Erythroblast (primary cell): ENCODE measurements around the gene NLGN1.
A peak's percentile ranks its signal among the peaks of the same experiment; 100 is the strongest.
"Not testable (repeated sequence)": the region's sequence is repeated elsewhere in the genome, so short reads cannot be mapped to it uniquely, and the experiment has no call there.

Source experiments
- DNase-seq, 2 experiments: peaks; one replicate each; lab custom pipeline; 2025; lab: John Stamatoyannopoulos, UW
- GATA1 ChIP-seq: IDR thresholded peaks from 2 replicates; pipeline ENCODE4 v1.6.1; 2011; ENCODE audit warnings: low read depth, mild to moderate bottlenecking, control low read depth, low read length, moderate library complexity
- POLR2A ChIP-seq: IDR thresholded peaks from 2 replicates; pipeline ENCODE4 v1.6.1; 2011; ENCODE audit warnings: mild to moderate bottlenecking, low read length

NLGN1 gene

DNA sequence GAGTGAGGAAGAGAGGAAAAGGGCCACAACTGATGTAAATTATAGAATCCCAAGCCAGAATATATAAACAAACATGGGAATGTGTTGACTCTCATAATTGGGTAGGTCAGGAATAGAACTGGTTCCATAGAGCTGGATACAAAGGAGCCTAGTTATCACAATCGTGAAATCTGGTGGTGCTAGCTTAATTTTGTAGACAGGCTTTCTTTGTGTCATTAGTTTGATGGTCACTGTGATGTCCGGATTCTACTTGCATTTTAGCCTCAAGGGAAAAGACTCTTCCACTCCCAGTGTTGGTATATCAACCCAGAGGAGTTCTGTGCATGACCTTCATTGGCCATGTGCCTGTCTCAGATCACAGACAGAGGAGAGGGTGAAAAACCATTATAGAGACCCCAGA is 81.8 kb downstream of the NLGN1 start:
- no peak for DNase-seq
- TF ChIP-seq GATA1 (no peak), POLR2A (no peak)

DNA sequence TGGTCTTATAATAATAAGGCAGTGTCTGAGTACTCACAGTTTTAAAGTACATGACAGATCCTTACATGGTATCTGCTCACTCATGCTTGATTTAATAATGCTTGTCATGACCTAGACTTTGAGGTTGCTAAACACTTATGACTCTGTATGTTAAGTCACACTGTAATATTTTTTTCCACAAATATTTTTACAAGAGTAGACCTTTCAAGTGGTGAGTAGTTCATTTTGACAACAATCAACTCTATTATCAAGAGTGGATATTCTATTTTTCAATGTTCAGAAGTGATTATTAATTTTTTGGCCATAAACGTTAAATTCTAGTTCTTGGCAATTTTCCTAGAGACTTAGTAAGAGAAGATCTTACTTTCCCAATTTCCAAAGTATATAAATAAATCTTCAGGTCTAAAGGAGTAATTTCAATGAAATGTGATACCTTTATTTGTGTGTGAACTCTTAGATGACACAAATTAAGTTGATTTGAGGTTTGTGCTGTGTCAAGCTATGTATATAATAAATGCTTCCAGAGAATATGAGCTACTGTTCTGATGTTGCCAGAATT is 104.5 kb downstream of the NLGN1 start:
- TF ChIP-seq GATA1 (no peak), POLR2A (no peak)
- DNase-seq = no peak

DNA sequence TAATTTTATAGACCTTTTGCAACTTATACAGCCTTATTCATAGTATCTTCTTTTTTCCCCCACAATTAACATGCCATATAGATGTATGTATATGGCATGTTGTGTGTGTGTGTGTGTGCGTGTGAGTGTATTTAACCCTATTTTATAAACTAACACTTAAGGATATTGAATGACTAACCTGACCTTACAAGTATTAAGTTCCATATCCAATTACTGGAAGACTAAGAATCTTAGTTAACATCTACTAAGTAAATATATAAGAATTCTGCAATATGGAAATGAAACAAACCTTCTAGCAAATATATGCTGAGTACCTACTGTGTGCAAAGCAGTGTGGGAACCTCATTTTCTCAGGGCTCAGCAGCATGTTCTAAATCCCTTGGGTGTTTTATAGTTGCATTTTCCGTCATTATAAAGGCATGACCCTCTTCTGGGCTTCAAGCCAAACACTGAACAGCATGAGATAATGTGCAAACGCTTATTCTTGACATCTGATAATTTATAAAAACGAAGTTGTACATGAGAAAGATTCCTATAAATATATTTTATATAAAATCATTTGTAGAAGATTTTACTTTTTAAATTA is 105.5 kb downstream of the NLGN1 start:
- DNase-seq = peak; percentile 18 to 22
- TF ChIP-seq POLR2A (no peak), GATA1 (no peak)

DNA sequence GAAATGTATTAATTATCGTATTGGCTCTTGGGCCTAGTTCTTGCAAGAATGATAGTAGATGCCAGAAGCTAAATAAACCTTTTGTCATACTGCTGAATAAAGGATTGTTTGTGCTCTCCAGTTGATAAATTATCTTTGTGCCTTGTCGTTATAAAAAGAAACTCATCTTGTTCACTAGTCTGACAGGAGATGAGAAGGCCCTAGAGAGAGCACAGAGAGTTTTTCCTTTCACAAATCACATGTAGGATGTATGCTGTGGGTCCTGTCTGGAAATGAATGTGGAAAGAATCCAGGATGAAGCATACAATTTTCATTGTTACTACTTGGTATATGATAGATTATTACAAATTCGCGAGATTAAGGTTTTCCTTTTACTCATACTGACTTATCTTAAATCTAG is 113.0 kb downstream of the NLGN1 start:
- no peak for DNase-seq
- TF ChIP-seq POLR2A = no peak
- no peak for TF ChIP-seq GATA1

DNA sequence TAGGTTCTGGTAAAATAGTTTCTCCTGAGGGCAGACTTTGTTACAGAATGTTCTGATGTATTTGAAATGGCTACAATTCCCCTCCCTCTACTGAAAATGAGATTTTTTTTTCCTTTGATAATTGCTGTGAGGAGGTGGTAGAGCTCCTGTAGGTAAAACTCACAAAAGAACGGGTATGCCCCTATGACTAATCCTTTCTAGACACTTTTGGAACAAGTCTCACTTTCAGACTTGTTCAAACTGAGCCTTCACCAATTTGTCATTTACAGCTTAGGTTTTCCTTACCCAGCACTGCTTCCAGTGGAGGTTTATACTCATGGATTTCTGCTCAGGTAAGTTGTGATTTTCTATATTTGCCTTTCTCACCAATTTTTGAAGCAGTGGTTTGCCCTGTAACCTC is 115.6 kb downstream of the NLGN1 start:
- no peak for TF ChIP-seq POLR2A
- TF ChIP-seq GATA1 = no peak
- no peak for DNase-seq

DNA sequence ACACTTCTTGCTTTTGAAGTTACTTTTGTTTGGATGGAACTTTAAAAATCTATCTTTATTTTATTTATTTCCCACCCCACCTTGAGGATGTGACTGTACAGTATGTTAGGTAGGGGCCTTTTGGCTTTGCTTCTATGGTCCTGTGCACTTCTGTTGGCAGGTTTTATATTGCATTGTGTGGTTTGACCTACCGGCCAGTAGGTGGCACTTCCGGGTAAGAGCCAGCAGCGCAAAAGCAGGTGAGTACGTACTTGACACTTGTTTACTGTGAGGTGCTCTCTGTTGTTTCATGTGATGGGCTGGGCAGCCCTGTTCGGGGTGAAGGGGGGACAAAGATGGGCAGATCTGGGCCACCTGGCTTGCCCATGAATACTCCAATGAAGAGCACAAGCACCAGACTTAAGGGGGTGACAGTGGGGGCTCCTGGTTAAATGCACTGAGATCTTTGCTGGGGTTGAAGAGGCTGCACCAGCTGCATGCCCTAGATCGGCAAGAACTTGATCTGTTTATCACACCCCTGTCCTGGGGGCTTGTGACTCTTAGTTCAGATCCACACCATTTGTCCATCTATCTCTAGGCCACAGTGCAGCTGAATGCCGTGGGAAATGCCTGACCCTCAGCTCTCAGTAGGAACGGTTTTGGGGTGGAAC is 131.6 kb downstream of the NLGN1 start:
- no peak for TF ChIP-seq GATA1
- no peak for TF ChIP-seq POLR2A

DNA sequence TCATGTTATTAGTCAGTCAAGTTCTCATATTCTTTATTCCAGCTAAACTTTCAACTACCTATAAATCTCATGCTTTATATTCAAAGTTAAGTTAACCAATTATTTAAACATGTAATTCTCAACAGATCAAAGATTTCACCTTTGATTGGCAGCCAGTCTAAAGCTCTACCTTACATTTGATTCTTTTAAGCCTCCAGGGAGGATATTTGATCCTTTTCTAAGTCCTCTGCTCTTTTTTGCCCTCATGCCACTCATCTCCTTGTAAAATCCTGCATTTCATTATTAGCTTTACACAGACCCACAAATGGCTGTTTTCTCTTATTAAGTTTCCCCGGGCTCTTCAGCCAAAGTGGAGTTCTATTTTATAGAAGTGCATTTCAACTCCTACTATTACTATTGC is 134.1 kb downstream of the NLGN1 start:
- DNase-seq = no peak
- no peak for TF ChIP-seq GATA1
- no peak for TF ChIP-seq POLR2A

More for the DNA sequence above, 131.6 kb downstream of the NLGN1 start:
- DNase-seq = peak; percentile 23 to 48

DNA sequence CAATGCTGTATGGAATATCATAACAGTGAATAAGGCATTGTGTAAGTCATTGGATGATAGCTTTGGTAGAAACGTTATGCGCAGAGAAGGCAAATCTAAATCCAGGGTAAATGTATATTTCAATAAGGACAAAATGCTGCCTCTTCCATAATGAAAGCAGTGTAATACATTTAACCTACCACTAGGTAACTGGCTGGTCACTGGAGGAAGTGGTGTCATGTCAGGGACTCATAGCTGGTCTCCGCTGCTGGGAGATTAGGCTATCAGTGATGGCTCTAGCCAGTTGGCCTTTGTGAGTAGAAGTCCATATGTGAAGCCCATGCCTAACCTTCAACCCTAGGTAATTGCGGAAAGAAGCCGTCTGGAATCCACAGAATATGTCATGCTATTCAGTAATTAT is 140.9 kb downstream of the NLGN1 start:
- no peak for TF ChIP-seq GATA1
- peak in 1 of 2 experiments; percentile 1 for DNase-seq

DNA sequence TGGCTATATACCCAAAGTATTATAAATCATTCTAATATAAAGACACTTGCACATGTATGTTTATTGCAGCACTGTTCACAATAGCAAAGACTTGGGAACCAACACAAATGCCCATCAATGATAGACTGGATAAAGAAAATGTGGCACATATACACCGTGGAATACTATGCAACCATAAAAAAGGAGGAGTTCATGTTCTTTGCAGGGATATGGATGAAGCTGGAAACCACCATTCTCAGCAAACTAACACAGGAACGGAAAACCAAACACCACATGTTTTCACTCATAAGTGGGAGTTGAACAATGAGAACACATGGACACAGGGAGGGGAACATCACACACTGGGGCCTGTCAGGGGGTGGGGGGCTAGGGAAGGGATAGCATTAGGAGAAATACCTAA is 148.0 kb downstream of the NLGN1 start:
- DNase-seq = not testable (repeated sequence)

DNA sequence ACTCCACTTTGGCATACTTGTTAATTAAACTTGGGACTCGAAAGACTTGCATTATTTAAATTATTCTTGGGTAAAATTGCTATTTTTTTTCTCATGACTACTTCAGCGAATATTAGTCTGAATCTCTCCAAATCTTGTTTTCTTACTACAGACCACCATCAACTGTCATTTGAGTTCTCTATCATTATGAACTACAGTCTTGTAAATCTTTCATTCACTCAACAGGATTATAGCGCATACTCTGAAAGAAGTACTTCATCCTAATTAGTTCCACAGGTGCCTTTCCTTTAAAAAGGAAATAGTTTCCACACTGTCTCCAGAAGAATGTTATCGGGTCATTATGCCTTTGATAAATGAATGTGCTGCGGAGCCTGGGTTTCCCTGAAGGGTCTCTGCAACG is 149.5 kb downstream of the NLGN1 start:
- DNase-seq = no peak
- TF ChIP-seq POLR2A = no peak

DNA sequence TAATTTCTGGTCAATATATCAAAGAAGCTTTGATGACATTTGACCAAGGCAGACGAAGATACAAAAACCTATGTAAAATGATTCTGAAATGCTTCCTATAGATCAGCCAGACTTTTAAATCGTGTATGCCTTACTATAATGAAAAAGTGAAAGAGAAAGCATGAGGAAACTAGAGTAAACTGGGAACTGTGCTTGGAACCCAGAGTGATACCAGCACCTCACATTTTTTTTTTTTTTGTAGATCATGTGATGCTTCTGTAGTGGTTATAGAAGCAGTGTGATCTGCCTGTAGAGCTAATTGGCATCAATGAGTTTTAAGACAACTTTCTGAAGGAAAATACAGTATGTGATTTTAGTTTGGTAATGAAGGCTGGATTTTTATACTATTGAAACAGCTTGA is 150.7 kb downstream of the NLGN1 start:
- DNase-seq = no peak
- no peak for TF ChIP-seq GATA1
- no peak for TF ChIP-seq POLR2A

DNA sequence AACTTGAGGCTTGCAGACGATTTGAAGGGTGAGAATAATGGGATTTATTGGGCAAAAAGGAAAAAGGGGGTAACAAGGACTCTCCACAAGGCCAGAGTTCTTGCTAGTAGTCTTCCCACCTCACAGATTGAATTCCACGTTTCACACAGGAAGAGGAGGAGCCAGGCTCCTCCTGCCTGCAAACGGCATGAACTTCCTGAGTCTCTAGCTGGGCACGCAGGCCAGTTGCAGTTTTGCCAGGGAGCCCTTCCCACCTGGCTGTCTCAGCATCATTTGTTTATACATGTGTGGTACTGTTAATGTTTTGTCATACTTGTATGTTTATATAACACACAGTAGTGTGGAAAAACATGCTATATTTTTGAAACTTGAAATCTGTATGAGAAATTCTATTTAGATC is 155.0 kb downstream of the NLGN1 start:
- TF ChIP-seq GATA1 (no peak), POLR2A (no peak)
- no peak for DNase-seq

DNA sequence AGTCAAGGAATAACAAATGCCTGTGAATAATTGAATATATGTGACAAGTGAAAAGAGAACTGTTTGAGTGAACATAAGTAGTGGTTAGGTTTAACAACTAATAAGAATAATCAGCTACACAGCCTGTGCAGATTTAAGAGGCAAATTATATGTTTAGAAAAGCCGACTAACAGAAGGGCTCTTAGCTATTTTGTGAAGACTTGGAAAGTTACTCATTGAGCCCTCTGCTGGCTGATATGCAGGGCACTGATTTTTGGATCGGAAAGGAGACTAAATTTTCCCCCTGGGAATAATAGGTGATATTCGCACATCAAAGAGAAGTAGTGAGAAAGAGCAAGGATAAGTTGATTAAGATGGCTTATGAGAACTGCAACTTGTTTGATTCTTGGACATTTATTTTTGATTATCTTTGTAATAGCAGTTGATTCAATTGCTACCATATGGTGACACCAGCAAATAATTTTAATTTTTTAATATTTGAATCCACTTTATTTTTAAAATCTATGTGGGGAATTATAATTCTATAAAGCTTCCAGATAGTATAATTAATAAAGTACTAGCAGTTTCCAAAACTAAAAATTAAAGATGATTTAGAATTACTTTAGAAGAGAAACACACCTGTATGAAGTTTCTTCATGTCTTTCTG is 156.2 kb downstream of the NLGN1 start:
- peak in 1 of 2 experiments; percentile 4 for DNase-seq
- no peak for TF ChIP-seq GATA1

DNA sequence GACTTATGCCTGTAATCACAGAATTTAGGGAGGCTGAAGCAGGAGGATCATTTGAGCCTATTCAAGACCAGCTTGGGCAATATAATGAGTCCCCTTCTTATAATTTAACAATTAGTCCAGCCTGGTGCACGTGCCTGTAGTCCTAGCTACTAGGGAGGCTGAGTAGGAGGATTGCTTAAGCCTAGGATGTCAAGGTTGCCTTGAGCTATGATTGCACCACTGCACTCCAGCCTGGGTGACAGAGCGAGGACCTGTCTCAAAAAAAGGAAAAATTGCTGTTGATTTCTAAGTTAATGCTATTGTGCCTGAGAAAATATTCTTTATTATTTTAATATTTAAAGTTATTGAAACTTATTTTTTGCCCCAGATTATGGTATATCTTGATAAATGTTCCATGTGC is 159.0 kb downstream of the NLGN1 start:
- TF ChIP-seq POLR2A (no peak), GATA1 (no peak)
- no peak for DNase-seq

DNA sequence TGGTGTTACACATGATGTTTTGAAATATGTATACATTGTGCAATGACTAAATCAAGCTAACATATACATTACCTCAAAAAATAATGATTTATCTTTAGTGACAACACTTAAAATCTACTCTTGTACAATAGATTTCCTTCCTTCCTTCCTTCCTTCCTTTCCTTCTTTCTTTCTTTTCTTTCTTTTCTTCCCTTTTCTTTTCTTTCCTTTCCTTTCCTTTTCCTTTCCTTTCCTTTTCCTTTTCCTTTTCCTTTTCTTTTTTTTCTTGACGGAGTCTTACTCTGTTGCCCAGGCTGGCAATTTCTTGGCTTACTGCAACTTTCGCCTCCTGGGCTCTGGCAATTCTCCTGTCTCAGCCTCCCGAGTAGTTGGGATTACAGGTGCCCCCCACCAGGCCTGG is 170.5 kb downstream of the NLGN1 start:
- TF ChIP-seq POLR2A (no peak), GATA1 (no peak)
- no peak for DNase-seq
